ENCODE data around the gene PIK3C2B. TPM values are rescaled to one million over a fixed set of nuclear protein-coding genes. Genes with fewer than 3 reads are reported as not detected.

Gene PIK3C2B
- total and polyA plus RNA-seq, 4 donors, result 11.9 to 37.6 (median 25.0) TPM

- Histone ChIP-seq H3K4me3 (no peak overlapping the region), H3K4me1 (ENCODE audit: control insufficient read depth in 5 of 5, insufficient read depth in 5 of 5, low read length in 5 of 5) (peaks cover 0 to 19% (median 0%) of the 10 kb centered on the region in 5 donors), H3K36me3 (ENCODE audit: control insufficient read depth in 4 of 4, insufficient read depth in 4 of 4, low read length in 4 of 4) (peaks cover 0 to 19% (median 8%) of the 10 kb centered on the region in 4 donors), H3K9ac (ENCODE audit: insufficient read depth in 1 of 2, low read length in 2 of 2) (no peak overlapping the region), H3K27ac (ENCODE audit: low read depth in 1 of 2, low read length in 1 of 2) (peak overlapping the region in 1 of 2 donors; percentile 6), H3K9me3 (ENCODE audit: control insufficient read depth in 4 of 4, insufficient read depth in 3 of 4, low read length in 3 of 4) (no peaks in the 10 kb centered on the region), H3K27me3 (ENCODE audit: control insufficient read depth in 3 of 3, insufficient read depth in 3 of 3, low read length in 2 of 3) (no peaks in the 10 kb centered on the region)
- DNase-seq, result no peak
- WGBS, 2 donors, result 85 to 86% methylated on average over 6 of the region's 6 CpGs
- no peak for ATAC-seq (ENCODE audit: insufficient read depth, low FRiP score)
- TF ChIP-seq CTCF (IDR thresholded peaks at IDR 0.05; ENCODE audit: control extremely low read depth, extremely low read depth), result no peak
Measured at GRCh38 chr1:204448991-204449677, 45.5 kb downstream of the PIK3C2B start.

GRCh38 chr1:204448344-204448964 lies 46.2 kb downstream of the PIK3C2B start:
- H3K27ac ChIP-seq (ENCODE audit: low read depth in 1 of 2, low read length in 1 of 2), result no peak overlapping the region
- no peak for ATAC-seq (ENCODE audit: insufficient read depth, low FRiP score)
- 83 to 85% methylated on average over 7 of the region's 7 CpGs for WGBS, 2 donors
- H3K36me3 ChIP-seq (ENCODE audit: control insufficient read depth in 4 of 4, insufficient read depth in 4 of 4, low read length in 4 of 4), result peaks cover 0 to 23% (median 11%) of the 10 kb centered on the region in 4 donors
- peaks cover 0 to 19% (median 2%) of the 10 kb centered on the region in 5 donors for H3K4me1 ChIP-seq (ENCODE audit: control insufficient read depth in 5 of 5, insufficient read depth in 5 of 5, low read length in 5 of 5)
- H3K9ac ChIP-seq (ENCODE audit: insufficient read depth in 1 of 2, low read length in 2 of 2), result no peak overlapping the region
- no peaks in the 10 kb centered on the region for H3K9me3 ChIP-seq (ENCODE audit: control insufficient read depth in 4 of 4, insufficient read depth in 3 of 4, low read length in 3 of 4)
- DNase-seq, result no peak
- TF ChIP-seq CTCF (IDR thresholded peaks at IDR 0.05; ENCODE audit: control extremely low read depth, extremely low read depth), result no peak
- no peaks in the 10 kb centered on the region for H3K27me3 ChIP-seq (ENCODE audit: control insufficient read depth in 3 of 3, insufficient read depth in 3 of 3, low read length in 2 of 3)
- no peak overlapping the region for H3K4me3 ChIP-seq

- H3K9me3 ChIP-seq (ENCODE audit: control insufficient read depth in 4 of 4, insufficient read depth in 3 of 4, low read length in 3 of 4), result no peaks in the 10 kb centered on the region
- DNase-seq (no peak), ATAC-seq (ENCODE audit: insufficient read depth, low FRiP score) (no peak)
- 64 to 66% methylated on average over 4 of the region's 4 CpGs for WGBS, 2 donors
- H3K9ac ChIP-seq (ENCODE audit: insufficient read depth in 1 of 2, low read length in 2 of 2), result no peak overlapping the region
- TF ChIP-seq CTCF (IDR thresholded peaks at IDR 0.05; ENCODE audit: control extremely low read depth, extremely low read depth), result no peak
- no peak overlapping the region for H3K4me3 ChIP-seq
- H3K4me1 ChIP-seq (ENCODE audit: control insufficient read depth in 5 of 5, insufficient read depth in 5 of 5, low read length in 5 of 5), result peaks cover 0 to 21% (median 4%) of the 10 kb centered on the region in 5 donors
- peaks cover 4 to 24% (median 13%) of the 10 kb centered on the region in 4 donors for H3K36me3 ChIP-seq (ENCODE audit: control insufficient read depth in 4 of 4, insufficient read depth in 4 of 4, low read length in 4 of 4)
- no peak overlapping the region for H3K27ac ChIP-seq (ENCODE audit: low read depth in 1 of 2, low read length in 1 of 2)
- H3K27me3 ChIP-seq (ENCODE audit: control insufficient read depth in 3 of 3, insufficient read depth in 3 of 3, low read length in 2 of 3), result no peaks in the 10 kb centered on the region
Measured at GRCh38 chr1:204447736-204448135, 46.9 kb downstream of the PIK3C2B start.

Measured in lung (tissue), 12 donors.